Left lung (tissue), 10 donors: ENCODE data around the gene ROBO2. TPM values are rescaled to one million over a fixed set of nuclear protein-coding genes. Genes with fewer than 3 reads are reported as not detected.

Experiments
- ATAC-seq: fragments of 200-7000 bp; cut with Tn5 transposase; one replicate; pipeline ENCODE4 v1.9.1; 2020; ENCODE audit warnings: moderate library complexity
- DNase-seq, 4 donors: peaks; one replicate each; pipeline ENCODE4 v3.0.0-alpha.2; 2013 to 2020
- H3K27ac ChIP-seq, 2 donors: fragments of 200-600 bp; sonication (generic) in 1 of 2; one replicate each; pipeline versions ENCODE4 v1.5.0 to v1.8.0; 2020 to 2021
- H3K27me3 ChIP-seq, 2 donors: fragments of 200-600 bp; sonication (generic) in 1 of 2; one replicate each; pipeline versions ENCODE4 v1.5.0 to v1.8.0; 2020 to 2021
- H3K36me3 ChIP-seq, 2 donors: fragments of 200-600 bp; sonication (generic) in 1 of 2; one replicate each; pipeline versions ENCODE4 v1.5.0 to v1.8.0; 2020 to 2021
- H3K4me1 ChIP-seq, 2 donors: fragments of 200-600 bp; one replicate each; pipeline ENCODE4 v1.8.0; 2021
- H3K4me3 ChIP-seq, 2 donors: fragments of 200-600 bp; sonication (generic) in 1 of 2; one replicate each; pipeline versions ENCODE4 v1.5.0 to v1.8.0; 2020 to 2021; ENCODE audit warnings: mild to moderate bottlenecking in 1 of 2
- H3K9me3 ChIP-seq, 2 donors: fragments of 200-600 bp; sonication (generic) in 1 of 2; one replicate each; pipeline versions ENCODE4 v1.5.0 to v1.8.0; 2020 to 2021
- CTCF ChIP-seq, 2 donors: fragments of 200-600 bp; sonication (generic) in 1 of 2; IDR thresholded peaks; one replicate each; pipeline versions ENCODE4 v1.5.0 to v1.8.0; 2021; ENCODE audit warnings: antibody characterized with exemption in 2 of 2
- intact Hi-C, 2 donors: fragments of 100-400 bp; cut with DNase I; formaldehyde crosslinking; loops; one replicate each; pipeline versions ENCODE4 v1.11.2 to v1.14.2; 2022
- polyA plus RNA-seq, 6 donors: library from polyadenylated mRNA; unstranded; fragments of 120-200 nt; gene quantifications; one replicate each; pipeline ENCODE4 v1.2.1, GENCODE V29; 2013; ENCODE audit not compliant: insufficient read length in 6 of 6
- total RNA-seq, 2 donors: library from RNA; stranded (reverse); fragmentation: NEBNext Ultra II Directional; extraction: Animal tissue kit (Norgen Biotek cat#: 25700); gene quantifications; one replicate each; pipeline ENCODE4 v1.2.1, GENCODE V29; 2021
- donor health status: DM: no; HTN: yes; CAD: no.
- donor health status: DM: no; HTN: no; CAD: no.

Gene ROBO2
- total and polyA plus RNA-seq, 8 donors = 4.9 to 66.2 (median 51.1) TPM

- intact Hi-C loops = no loop called here
- DNase-seq (no peak), ATAC-seq (no peak)
- Histone ChIP-seq H3K27me3 (no peaks in the 10 kb centered on the region), H3K4me1 (no peaks in the 10 kb centered on the region), H3K9me3 (no peaks in the 10 kb centered on the region), H3K27ac (no peak overlapping the region), H3K4me3 (no peak overlapping the region), H3K36me3 (no peaks in the 10 kb centered on the region)
- no peak for TF ChIP-seq CTCF (IDR thresholded peaks at IDR 0.05)
Measured at GRCh38 chr3:77055841-77056341, 16.0 kb downstream of the ROBO2 start.

DNA sequence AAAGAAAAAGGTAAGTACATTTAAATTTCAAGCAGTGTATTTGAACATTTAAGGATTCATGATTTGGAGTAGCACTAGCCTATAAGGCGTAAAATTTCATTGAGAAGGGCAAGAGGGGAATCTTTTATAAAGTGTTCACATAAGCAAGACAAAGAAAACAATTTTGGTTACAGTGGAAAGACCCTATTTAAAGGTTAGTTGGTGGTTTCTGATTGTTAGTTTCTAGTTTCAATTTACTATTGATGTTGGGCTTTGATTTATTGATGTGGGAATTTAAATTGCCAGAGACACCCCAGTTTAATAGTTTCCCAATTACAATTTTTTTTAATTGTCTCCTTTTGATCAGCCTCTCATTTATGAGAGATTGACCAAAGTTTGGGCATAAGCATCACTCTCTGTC, 19.5 kb downstream of the ROBO2 start:
- ATAC-seq (no peak), DNase-seq (no peak)
- Histone ChIP-seq H3K36me3 (no peaks in the 10 kb centered on the region), H3K4me1 (no peaks in the 10 kb centered on the region), H3K9me3 (peaks cover 0 to 14% of the 10 kb centered on the region in 2 donors), H3K4me3 (no peak overlapping the region), H3K27me3 (no peaks in the 10 kb centered on the region), H3K27ac (no peak overlapping the region)
- TF ChIP-seq CTCF (IDR thresholded peaks at IDR 0.05) = no peak
- intact Hi-C loops = no loop called here

DNA sequence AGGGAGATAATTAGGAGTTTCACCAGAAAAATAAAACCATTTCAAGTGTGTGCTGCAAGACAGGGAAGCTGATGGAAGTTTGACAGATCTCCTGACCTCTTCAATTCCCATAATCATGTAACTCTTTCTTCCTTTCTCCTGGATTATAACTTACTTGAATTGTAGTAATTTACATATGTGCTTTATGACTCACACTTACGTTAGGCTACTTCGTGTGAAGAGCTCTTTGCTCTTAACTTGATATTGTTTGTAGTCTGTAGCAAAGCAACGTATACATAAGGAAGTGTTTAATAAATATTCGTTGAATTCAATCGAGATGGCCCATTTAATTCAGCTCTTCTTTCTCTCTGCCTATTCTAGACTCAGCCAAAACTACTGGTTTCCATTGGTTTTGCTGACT, 23.5 kb downstream of the ROBO2 start:
- Histone ChIP-seq H3K4me3 (no peak overlapping the region), H3K4me1 (no peaks in the 10 kb centered on the region), H3K36me3 (no peaks in the 10 kb centered on the region), H3K27ac (no peak overlapping the region), H3K9me3 (peaks cover 0 to 14% of the 10 kb centered on the region in 2 donors), H3K27me3 (no peaks in the 10 kb centered on the region)
- DNase-seq = no peak
- intact Hi-C loops = no loop called here
- ATAC-seq = no peak
- TF ChIP-seq CTCF (IDR thresholded peaks at IDR 0.05) = no peak

DNA sequence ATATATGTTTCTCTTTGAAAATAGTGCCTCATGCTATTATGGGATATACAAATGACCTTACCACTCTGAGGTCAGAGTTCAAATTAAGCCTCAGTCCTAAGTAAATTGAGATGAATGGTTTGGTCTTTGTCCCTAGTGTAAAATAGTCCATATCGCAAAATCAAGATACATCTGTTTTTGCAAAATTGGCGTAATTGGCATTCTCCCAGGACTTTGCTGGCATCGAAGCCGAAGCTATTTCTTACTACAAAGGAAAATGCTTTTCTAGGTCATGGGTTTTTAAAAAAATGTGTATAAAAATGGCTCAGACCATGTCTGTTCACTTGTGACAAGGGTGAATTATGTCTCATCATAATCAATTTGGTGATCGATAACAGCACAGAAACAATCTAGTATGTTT, 25.9 kb downstream of the ROBO2 start:
- no peak overlapping the region for H3K27ac ChIP-seq
- H3K36me3 ChIP-seq = no peaks in the 10 kb centered on the region
- no peaks in the 10 kb centered on the region for H3K4me1 ChIP-seq
- H3K9me3 ChIP-seq = peaks cover 0 to 14% of the 10 kb centered on the region in 2 donors
- ATAC-seq = no peak
- no peak for DNase-seq
- intact Hi-C loops = no loop called here
- no peak overlapping the region for H3K4me3 ChIP-seq
- no peaks in the 10 kb centered on the region for H3K27me3 ChIP-seq
- TF ChIP-seq CTCF (IDR thresholded peaks at IDR 0.05) = no peak

DNA sequence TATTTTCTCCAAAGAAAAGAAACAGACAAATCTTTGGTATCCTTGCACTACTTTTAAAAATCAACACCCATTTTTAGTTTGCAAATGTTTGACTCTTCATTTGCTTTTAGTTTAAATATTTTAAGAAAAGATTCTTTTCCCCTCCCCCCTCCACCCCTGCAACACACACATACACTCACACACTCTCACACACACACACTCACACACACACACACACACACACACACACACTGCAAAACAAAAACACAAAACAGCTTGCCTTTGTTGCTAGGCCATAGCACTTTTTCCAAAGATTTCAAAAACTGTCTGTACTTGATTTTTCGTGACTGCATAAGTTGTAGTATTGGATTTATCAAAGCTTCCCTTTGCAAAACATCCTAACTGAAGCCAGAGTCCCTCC, 26.9 kb downstream of the ROBO2 start:
- H3K36me3 ChIP-seq = no peaks in the 10 kb centered on the region
- no peak overlapping the region for H3K27ac ChIP-seq
- intact Hi-C loops = no loop called here
- TF ChIP-seq CTCF (IDR thresholded peaks at IDR 0.05) = no peak
- no peak for DNase-seq
- no peaks in the 10 kb centered on the region for H3K4me1 ChIP-seq
- H3K4me3 ChIP-seq = no peak overlapping the region
- ATAC-seq = no peak
- peaks cover 0 to 14% of the 10 kb centered on the region in 2 donors for H3K9me3 ChIP-seq
- no peaks in the 10 kb centered on the region for H3K27me3 ChIP-seq
